Fibroblast of the aortic adventitia (primary cell): Measurements from ENCODE around the gene STEAP2. TPM values are rescaled to one million over a fixed set of nuclear protein-coding genes. Genes with fewer than 3 reads are reported as not detected.

ENCODE experiments used
- DNase-seq: peaks from one replicate; pipeline ENCODE4 v3.0.0-alpha.2; 2010; ENCODE audit warnings: low read depth
- H3K4me3 ChIP-seq: 2 replicates; pipeline ENCODE4 v1.5.1; 2011; ENCODE audit warnings: low read depth, mild to moderate bottlenecking, control low read depth, low read length, moderate library complexity
- total RNA-seq: library from RNA; depleted of rRNA; stranded (reverse); fragments of >200 nt; gene quantifications from 2 replicates; pipeline ENCODE4 v1.2.3, GENCODE V29; 2012; ENCODE audit warnings: low replicate concordance
- TF ChIP-seq, protein P1 (sequence below): IDR thresholded peaks from 2 replicates; pipeline ENCODE4 v1.5.1; 2011; ENCODE audit warnings: mild to moderate bottlenecking, low read length, control low read depth, inconsistent platforms; ENCODE audit not compliant: insufficient read depth

STEAP2 gene
- total RNA-seq, 1 donor: 28.4 TPM

DNA sequence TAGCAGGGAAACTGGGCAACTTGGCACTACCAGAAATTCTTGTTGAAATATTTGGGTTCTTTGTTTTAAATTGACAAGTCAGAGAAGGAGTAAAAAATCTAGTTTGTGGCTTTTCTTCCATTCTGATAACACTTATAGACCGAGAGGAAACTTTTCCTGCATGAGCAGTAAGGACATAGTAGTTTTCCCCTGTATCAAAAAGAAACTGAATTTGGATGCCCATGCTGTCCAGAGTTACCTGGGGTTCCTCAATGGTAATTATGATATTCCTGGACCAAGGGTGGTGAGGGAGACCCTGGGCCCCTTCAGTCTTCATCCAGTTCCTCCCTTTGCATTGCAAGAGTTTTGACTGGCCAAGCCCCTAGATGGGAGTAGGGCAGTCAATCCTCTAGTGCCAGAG lies 19.9 kb upstream of the STEAP2 start:
- H3K4me3 ChIP-seq: no peak overlapping the region
- TF ChIP-seq, protein P1, sequence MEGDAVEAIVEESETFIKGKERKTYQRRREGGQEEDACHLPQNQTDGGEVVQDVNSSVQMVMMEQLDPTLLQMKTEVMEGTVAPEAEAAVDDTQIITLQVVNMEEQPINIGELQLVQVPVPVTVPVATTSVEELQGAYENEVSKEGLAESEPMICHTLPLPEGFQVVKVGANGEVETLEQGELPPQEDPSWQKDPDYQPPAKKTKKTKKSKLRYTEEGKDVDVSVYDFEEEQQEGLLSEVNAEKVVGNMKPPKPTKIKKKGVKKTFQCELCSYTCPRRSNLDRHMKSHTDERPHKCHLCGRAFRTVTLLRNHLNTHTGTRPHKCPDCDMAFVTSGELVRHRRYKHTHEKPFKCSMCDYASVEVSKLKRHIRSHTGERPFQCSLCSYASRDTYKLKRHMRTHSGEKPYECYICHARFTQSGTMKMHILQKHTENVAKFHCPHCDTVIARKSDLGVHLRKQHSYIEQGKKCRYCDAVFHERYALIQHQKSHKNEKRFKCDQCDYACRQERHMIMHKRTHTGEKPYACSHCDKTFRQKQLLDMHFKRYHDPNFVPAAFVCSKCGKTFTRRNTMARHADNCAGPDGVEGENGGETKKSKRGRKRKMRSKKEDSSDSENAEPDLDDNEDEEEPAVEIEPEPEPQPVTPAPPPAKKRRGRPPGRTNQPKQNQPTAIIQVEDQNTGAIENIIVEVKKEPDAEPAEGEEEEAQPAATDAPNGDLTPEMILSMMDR: no peak
- DNase-seq: no peak

DNA sequence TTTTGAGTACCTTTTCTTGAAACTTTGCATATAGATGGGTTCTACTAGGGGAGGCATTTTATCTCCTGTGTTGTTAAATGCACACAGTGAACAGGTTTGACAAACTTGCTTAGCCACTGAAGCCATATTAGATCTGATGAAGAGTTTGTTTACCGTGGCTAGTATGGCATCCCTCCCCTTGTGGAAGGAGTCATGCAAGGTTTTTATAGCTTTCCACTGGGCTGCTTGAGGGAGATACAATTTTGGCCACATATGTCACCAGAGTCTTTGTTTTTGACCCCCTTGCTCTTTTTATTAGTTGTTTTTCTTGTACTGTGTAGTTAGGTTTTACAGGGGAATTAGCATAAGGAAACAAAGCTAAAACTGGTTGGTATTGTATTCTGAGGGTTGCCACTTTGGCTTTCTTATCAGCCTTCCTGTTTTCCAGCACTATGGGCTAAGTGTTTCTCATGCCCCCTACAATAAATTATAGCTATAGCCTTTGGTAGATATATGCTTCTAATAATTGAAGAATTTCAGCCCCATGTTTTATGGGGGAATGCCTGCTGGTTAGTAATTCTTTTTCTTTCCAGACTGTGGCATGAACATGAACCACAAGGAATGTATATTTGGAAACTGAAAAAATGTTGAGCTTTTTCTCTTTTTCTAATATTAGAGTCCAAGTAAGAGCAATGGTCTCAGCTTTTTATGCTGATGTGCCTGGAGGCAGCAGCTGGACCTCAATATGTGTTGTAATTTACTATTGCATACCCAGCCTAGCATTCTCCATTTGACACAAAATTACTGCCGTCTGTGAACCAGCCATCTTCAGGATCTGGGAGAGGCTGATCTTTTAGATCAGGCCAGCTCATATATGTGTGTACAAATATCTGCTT lies 18.4 kb upstream of the STEAP2 start:
- TF ChIP-seq, protein P1: no peak
- DNase-seq: peak; percentile 30
- no peak overlapping the region for H3K4me3 ChIP-seq

DNA sequence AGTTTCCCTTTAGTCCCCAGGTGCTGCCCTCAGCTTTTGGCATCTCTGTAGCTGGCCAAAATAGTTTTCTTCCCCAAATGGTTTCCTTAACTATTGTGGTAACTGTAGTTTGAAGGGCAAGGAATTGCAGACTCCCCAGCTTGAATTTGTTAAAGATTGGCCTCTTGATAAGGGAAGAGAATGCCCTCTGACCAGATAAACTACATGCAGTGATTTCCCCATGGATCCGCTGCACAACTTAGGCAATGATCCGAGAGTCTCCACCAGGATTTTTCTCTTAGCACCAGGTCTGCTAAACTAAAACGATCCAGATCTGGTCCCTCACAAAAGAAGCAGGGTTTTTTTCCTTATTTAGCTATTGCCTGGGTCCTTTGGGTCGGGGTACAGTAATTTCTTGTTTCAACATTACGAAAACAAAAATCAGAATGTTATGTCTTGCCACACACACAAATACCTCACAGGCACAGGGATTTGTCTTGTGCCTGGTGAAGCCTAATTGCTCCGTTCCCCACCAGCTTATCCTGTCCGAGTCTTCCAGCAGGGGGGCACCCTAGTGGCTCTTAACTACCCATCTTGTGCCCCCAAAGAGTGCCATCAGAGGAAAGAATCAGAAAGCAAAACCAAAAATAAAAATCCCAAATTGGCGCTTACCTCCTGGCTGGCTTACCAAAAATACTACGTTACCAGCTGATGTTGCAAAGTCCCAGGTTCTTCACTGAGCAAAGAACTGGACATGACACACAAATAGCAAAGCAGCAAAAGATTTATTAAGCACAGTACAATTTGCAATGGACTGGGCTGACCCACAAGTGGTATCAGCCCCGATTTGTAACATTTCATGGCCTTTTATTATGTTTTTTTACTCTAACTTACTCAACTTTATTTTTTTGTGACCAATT lies 16.4 kb upstream of the STEAP2 start:
- DNase-seq: no peak
- H3K4me3 ChIP-seq: no peak overlapping the region
- TF ChIP-seq, protein P1: no peak

DNA sequence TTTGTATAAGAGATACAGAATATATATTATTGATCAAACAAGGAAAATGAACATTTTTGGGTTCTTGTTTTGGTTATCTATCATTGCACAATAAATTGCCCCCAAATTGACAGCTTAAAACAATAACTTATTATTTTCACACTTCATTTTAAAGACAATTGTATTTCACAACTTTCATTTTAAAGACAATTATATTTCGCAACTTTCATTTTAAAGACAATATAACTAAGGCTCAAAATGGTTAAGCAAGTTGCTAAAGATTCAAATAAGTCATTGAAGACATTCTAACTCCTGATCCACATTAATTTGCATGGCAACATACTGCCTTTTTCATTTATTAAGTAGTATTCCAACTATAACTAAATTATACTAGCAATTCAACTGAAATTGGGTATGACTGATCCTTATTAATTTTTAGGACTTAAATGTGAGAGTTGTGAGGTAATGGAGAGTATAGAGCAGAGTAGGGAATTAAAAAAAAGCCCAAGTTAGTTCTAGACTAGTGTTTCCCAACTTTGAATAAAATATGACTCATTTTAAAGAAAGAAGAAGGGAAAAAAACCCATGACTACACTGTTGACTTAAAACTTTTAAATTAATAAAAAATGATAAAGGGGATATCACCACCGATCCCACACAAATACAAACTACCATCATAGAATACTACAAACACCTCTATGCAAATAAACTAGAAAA lies 9.9 kb upstream of the STEAP2 start:
- DNase-seq: no peak
- TF ChIP-seq, protein P1: no peak
- no peak overlapping the region for H3K4me3 ChIP-seq

DNA sequence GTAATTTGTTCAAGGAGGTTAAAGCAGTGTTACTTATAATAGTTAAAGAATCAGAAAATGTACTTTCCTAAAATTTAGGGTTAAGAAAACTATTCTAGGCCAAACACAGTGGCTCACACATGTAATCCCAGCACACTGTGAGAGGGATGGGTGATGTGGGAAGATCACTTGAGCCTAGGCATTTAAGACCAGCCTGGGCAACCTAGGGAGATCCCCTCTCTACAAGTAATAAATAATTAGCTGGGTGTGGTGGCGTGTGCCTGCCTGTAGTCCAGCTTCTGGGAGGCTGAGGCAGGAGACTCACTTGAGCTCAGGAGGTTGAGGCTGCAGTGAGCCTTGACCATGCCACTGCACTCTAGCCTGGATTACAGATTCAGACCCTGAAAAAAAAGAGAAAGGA lies 3.6 kb upstream of the STEAP2 start:
- TF ChIP-seq, protein P1: no peak
- no peak for DNase-seq
- no peak overlapping the region for H3K4me3 ChIP-seq

DNA sequence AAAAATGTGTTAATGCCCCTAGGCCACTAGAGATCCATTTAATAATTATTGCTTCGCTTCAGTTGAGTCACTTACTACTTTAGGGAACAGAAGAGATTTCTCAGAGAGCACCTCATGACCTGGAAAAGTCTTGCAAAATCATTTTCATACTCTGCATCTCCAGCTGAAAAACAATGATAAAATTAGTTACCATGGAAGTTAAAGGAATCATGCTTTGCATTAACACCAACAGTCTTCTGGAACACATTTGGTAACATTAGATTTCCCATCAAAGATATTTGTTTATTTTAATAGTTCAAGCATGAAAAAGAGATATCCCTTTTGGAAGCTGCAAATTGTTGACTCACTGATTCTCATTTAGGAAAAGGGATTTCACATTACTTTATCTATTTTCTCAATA lies 1.8 kb upstream of the STEAP2 start:
- H3K4me3 ChIP-seq: no peak overlapping the region
- TF ChIP-seq, protein P1: no peak
- DNase-seq: peak; percentile 44
